ENCODE data around the gene DOK4.
A peak's percentile ranks its signal among the peaks of the same experiment; 100 is the strongest.

The DOK4 gene

GRCh38 chr16:57485916-57486857, at the start of gene DOK4:
DOK4 (minus strand) TSS chr16:57486493; CDS start chr16:57479507, 6,986 bp downstream.
- H3K27me3 ChIP-seq: no peaks in the 10 kb centered on the region
- H3K4me1 ChIP-seq: peaks cover 29% of the 10 kb centered on the region
- TF ChIP-seq Cebpa-rat (IDR thresholded peaks at IDR 0.05): no peak
- H4K20me1 ChIP-seq: no peaks in the 10 kb centered on the region
- H3K9me3 ChIP-seq: peaks cover 9% of the 10 kb centered on the region
- H3K36me3 ChIP-seq: no peaks in the 10 kb centered on the region
- peak within 1 kb of the TSS; percentile 94 for H3K4me2 ChIP-seq
- peak within 1 kb of the TSS; percentile 84 for H3K4me3 ChIP-seq
- peak within 1 kb of the TSS; percentile 68 for H3K27ac ChIP-seq
- H3K9ac ChIP-seq: peak within 1 kb of the TSS; percentile 77

GRCh38 chr16:57535680-57536305, 49.5 kb upstream of the DOK4 start:
- no peaks in the 10 kb centered on the region for H3K9me3 ChIP-seq
- H4K20me1 ChIP-seq: no peaks in the 10 kb centered on the region
- H3K4me2 ChIP-seq: peak overlapping the region; percentile 98
- H3K9ac ChIP-seq: peak overlapping the region; percentile 88
- H3K36me3 ChIP-seq: no peaks in the 10 kb centered on the region
- H3K27me3 ChIP-seq: no peaks in the 10 kb centered on the region
- H3K4me3 ChIP-seq: peak overlapping the region; percentile 74
- TF ChIP-seq Cebpa-rat (IDR thresholded peaks at IDR 0.05): no peak
- H3K27ac ChIP-seq: peak overlapping the region; percentile 95
- H3K4me1 ChIP-seq: peaks cover 92% of the 10 kb centered on the region

GRCh38 chr16:57534881-57535658, 48.8 kb upstream of the DOK4 start:
- Histone ChIP-seq H3K9ac (no peak overlapping the region; the same call in 1 of the 2 replicates), H3K4me1 (peaks cover 92% of the 10 kb centered on the region), H3K4me3 (peak overlapping the region; percentile 74)

GRCh38 chr16:57534337-57534880, 48.1 kb upstream of the DOK4 start:
- peak overlapping the region; percentile 46; the same call in 1 of the 2 replicates for H3K4me3 ChIP-seq
- H3K36me3 ChIP-seq: no peaks in the 10 kb centered on the region
- H3K27me3 ChIP-seq: no peaks in the 10 kb centered on the region
- H3K4me1 ChIP-seq: peaks cover 92% of the 10 kb centered on the region
- no peaks in the 10 kb centered on the region for H4K20me1 ChIP-seq
- peak overlapping the region; percentile 83 for H3K4me2 ChIP-seq
- no peaks in the 10 kb centered on the region for H3K9me3 ChIP-seq
- H3K9ac ChIP-seq: peak overlapping the region; percentile 59; the same call in 1 of the 2 replicates
- no peak for TF ChIP-seq Cebpa-rat (IDR thresholded peaks at IDR 0.05)
- peak overlapping the region; percentile 77 for H3K27ac ChIP-seq

More at GRCh38 chr16:57534881-57535658, 48.8 kb upstream of the DOK4 start:
- Histone ChIP-seq H3K36me3 (no peaks in the 10 kb centered on the region), H3K27ac (peak overlapping the region; percentile 39), H3K4me2 (peak overlapping the region; percentile 83), H3K9me3 (no peaks in the 10 kb centered on the region), H3K27me3 (no peaks in the 10 kb centered on the region), H4K20me1 (no peaks in the 10 kb centered on the region)
- no peak for TF ChIP-seq Cebpa-rat (IDR thresholded peaks at IDR 0.05)

- H3K4me3 ChIP-seq: peak overlapping the region; percentile 46
- no peaks in the 10 kb centered on the region for H4K20me1 ChIP-seq
- H3K4me2 ChIP-seq: peak overlapping the region; percentile 83
- H3K9ac ChIP-seq: peak overlapping the region; percentile 59; the same call in 1 of the 2 replicates
- H3K9me3 ChIP-seq: no peaks in the 10 kb centered on the region
- peaks cover 92% of the 10 kb centered on the region for H3K4me1 ChIP-seq
- no peaks in the 10 kb centered on the region for H3K27me3 ChIP-seq
- peak overlapping the region; percentile 77 for H3K27ac ChIP-seq
- H3K36me3 ChIP-seq: peaks cover 3% of the 10 kb centered on the region; the same call in 1 of the 2 replicates
- no peak for TF ChIP-seq Cebpa-rat (IDR thresholded peaks at IDR 0.05)
Measured at GRCh38 chr16:57533431-57534336, 47.4 kb upstream of the DOK4 start.

- H3K4me1 ChIP-seq: peaks cover 79% of the 10 kb centered on the region
- no peak overlapping the region; the same call in 1 of the 2 replicates for H3K4me3 ChIP-seq
- TF ChIP-seq Cebpa-rat (IDR thresholded peaks at IDR 0.05): no peak
- no peaks in the 10 kb centered on the region for H4K20me1 ChIP-seq
- no peaks in the 10 kb centered on the region for H3K9me3 ChIP-seq
- peak overlapping the region; percentile 59; the same call in 1 of the 2 replicates for H3K9ac ChIP-seq
- peak overlapping the region; percentile 77 for H3K27ac ChIP-seq
- peak overlapping the region; percentile 83 for H3K4me2 ChIP-seq
- H3K36me3 ChIP-seq: peaks cover 13% of the 10 kb centered on the region; the same call in 1 of the 2 replicates
- no peaks in the 10 kb centered on the region for H3K27me3 ChIP-seq
Measured at GRCh38 chr16:57532266-57532625, 46.0 kb upstream of the DOK4 start.

GRCh38 chr16:57531635-57532265, 45.5 kb upstream of the DOK4 start:
- Histone ChIP-seq H4K20me1 (no peaks in the 10 kb centered on the region), H3K9ac (peak overlapping the region; percentile 59; the same call in 1 of the 2 replicates), H3K36me3 (peaks cover 13% of the 10 kb centered on the region; the same call in 1 of the 2 replicates), H3K9me3 (no peaks in the 10 kb centered on the region), H3K4me1 (peaks cover 74% of the 10 kb centered on the region), H3K4me3 (no peak overlapping the region), H3K27me3 (no peaks in the 10 kb centered on the region), H3K27ac (peak overlapping the region; percentile 77; the same call in 1 of the 2 replicates), H3K4me2 (peak overlapping the region; percentile 83)
- no peak for TF ChIP-seq Cebpa-rat (IDR thresholded peaks at IDR 0.05)

- TF ChIP-seq Cebpa-rat (IDR thresholded peaks at IDR 0.05): no peak
- Histone ChIP-seq H3K4me1 (peaks cover 72% of the 10 kb centered on the region), H3K4me2 (peak overlapping the region; percentile 83)
Measured at GRCh38 chr16:57531253-57531575, 44.9 kb upstream of the DOK4 start.

More at GRCh38 chr16:57531253-57531575, 44.9 kb upstream of the DOK4 start:
- Histone ChIP-seq H3K36me3 (peaks cover 16% of the 10 kb centered on the region), H4K20me1 (no peaks in the 10 kb centered on the region), H3K4me3 (no peak overlapping the region), H3K27ac (peak overlapping the region; percentile 72), H3K9ac (no peak overlapping the region), H3K9me3 (no peaks in the 10 kb centered on the region), H3K27me3 (no peaks in the 10 kb centered on the region)
